H54 (cell line): ENCODE data around the gene PDGFC.

Experiments
- DNase-seq: peaks from one replicate; pipeline ENCODE4 v3.0.0; 2011; ENCODE audit warnings: low spot score, mixed read lengths; ENCODE audit not compliant: insufficient read length
- FAIRE-seq: peaks from 3 replicates; lab custom pipeline; 2011; peaks lifted over from hg19 to GRCh38; lab: Jason Lieb, UNC
- POLR2A ChIP-seq: IDR thresholded peaks from 2 replicates; pipeline ENCODE4 v1.6.1; 2011; ENCODE audit warnings: low read depth, mild to moderate bottlenecking, low read length

The PDGFC gene

DNA sequence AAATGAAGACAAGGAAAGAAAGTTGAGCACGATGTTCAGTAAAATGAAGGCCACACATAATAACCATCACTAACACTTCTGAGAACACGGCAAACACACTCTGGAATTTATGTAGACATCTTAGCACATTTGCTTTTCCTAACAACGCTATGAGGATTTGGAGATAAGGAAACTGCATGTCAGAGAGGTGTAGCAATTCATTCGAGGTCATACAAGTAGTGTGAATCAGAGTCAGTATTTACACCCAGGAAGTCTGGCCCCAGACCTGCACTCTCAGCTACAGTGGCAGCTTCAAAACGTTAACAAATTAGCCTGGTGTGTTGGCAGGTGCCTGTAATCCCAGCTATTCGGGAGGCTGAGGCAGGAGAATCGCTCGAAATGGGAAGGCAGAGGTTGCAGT, 253.4 kb downstream of the PDGFC start:
- TF ChIP-seq POLR2A, result no peak
- FAIRE-seq (no peak), DNase-seq (no peak)

DNA sequence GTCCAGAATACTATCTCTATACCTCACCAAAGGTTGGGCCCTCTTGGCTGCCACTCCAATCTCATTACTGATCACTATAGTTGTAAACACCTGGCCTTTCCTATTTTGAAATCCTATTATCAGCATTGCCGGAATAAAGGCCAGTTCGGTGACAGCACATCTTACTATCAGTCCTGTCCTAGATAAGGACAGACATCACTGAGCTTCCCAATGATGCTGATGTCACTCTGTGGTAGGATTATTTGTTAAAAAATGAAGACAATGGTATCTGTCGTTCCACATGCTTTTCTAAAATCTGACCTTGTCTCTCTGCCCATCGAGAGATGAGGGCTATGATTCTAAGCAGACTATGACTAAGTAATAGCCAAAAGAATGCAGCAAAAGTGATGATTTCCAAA, 260.4 kb downstream of the PDGFC start:
- FAIRE-seq, result no peak
- no peak for DNase-seq
- TF ChIP-seq POLR2A, result no peak
